Uterus (tissue), 2 donors: Measurements from ENCODE around the gene THAP2.

Experiments used
- CTCF ChIP-seq, 4 experiments: fragments of 200-600 bp in 2 of 4; fragments of 450-650 bp in 2 of 4; sonication (generic) in 2 of 4; IDR thresholded peaks; one replicate each; pipeline ENCODE4 v1.5.1; 2016 to 2019; ENCODE audit warnings: antibody characterized with exemption in 4 of 4, mild to moderate bottlenecking in 2 of 4, moderate library complexity in 1 of 4
- POLR2A ChIP-seq, 2 donors: fragments of 450-650 bp; IDR thresholded peaks; one replicate each; pipeline ENCODE4 v1.6.1; 2016; ENCODE audit warnings: antibody characterized with exemption in 2 of 2, mild to moderate bottlenecking in 1 of 2, moderate library complexity in 1 of 2

GRCh38 chr12:71661977-71662530, 2.0 kb upstream of the THAP2 start:
- TF ChIP-seq CTCF (IDR thresholded peaks at IDR 0.05) (no peak), POLR2A (IDR thresholded peaks at IDR 0.05) (no peak)
